Ovary (tissue), 9 donors: Measurements from ENCODE around the gene MORN1. TPM values are rescaled to one million over a fixed set of nuclear protein-coding genes. Genes with fewer than 3 reads are reported as not detected.
"Not testable (repeated sequence)": the region's sequence is repeated elsewhere in the genome, so short reads cannot be mapped to it uniquely, and the experiment has no call there.

ENCODE experiments used
- DNase-seq, 5 donors: peaks; one replicate each; pipeline ENCODE4 v3.0.0-alpha.2; 2019 to 2020
- H3K27ac ChIP-seq, 2 donors: fragments of 200-600 bp; one replicate each; pipeline versions ENCODE4 v1.5.1 to v1.8.0; 2019 to 2022
- H3K27me3 ChIP-seq: fragments of 200-600 bp; one replicate; pipeline ENCODE4 v1.8.0; 2022
- H3K36me3 ChIP-seq: fragments of 200-600 bp; sonication (generic); one replicate; pipeline ENCODE4 v1.5.1; 2019
- H3K4me1 ChIP-seq: one replicate; pipeline ENCODE4 v1.8.1; 2013; ENCODE audit warnings: mild to moderate bottlenecking, moderate library complexity; ENCODE audit not compliant: insufficient read depth
- H3K4me3 ChIP-seq: fragments of 200-600 bp; sonication (generic); one replicate; pipeline ENCODE4 v1.5.1; 2017
- H3K9me3 ChIP-seq, 2 donors: fragments of 200-600 bp in 1 of 2; sonication (generic) in 1 of 2; one replicate each; pipeline versions ENCODE4 v1.5.1 to v1.8.1; 2013 to 2019; ENCODE audit warnings: mild to moderate bottlenecking in 1 of 2, moderate library complexity in 1 of 2
- CTCF ChIP-seq, 3 donors: fragments of 450-650 bp in 2 of 3; fragments of 200-600 bp in 1 of 3; IDR thresholded peaks; one replicate each; pipeline versions ENCODE4 v1.5.1 to v1.8.0; 2016 to 2022; ENCODE audit warnings: antibody characterized with exemption in 3 of 3, mild to moderate bottlenecking in 1 of 3
- EP300 ChIP-seq: sonication (generic); formaldehyde crosslinking; IDR thresholded peaks from one replicate; pipeline ENCODE4 v1.6.1; 2017; ENCODE audit warnings: antibody characterized with exemption
- POLR2A ChIP-seq: fragments of 450-650 bp; IDR thresholded peaks from one replicate; pipeline ENCODE4 v1.6.1; 2017; ENCODE audit warnings: antibody characterized with exemption, mild to moderate bottlenecking, moderate library complexity
- WGBS, 3 donors: extraction: QIAGEN DNeasy Blood & Tissue Kit in 1 of 3; methylation state at CpG; one replicate each; pipeline versions ENCODE4 v1.1.5 to v1.1.7; 2013 to 2017; 5-methylcytosine and 5-hydroxymethylcytosine counted together
- intact Hi-C, 4 donors: fragments of 100-400 bp; cut with DNase I; formaldehyde crosslinking; loops; one replicate each; pipeline versions ENCODE4 v1.11.0 to v1.15.1; 2022 to 2023
- polyA plus RNA-seq, 2 donors: library from polyadenylated mRNA; stranded (reverse); fragments of 200-250 nt in 1 of 2; fragments of 350-450 nt in 1 of 2; fragmentation: Illumina TruSeq in 1 of 2; extraction: RNeasy Lipid Tissue Mini Kit (QIAGEN cat#74804) in 1 of 2; gene quantifications; one replicate each; pipeline ENCODE4 v1.2.3, GENCODE V29; 2013 to 2014
- total RNA-seq, 7 donors: library from RNA; depleted of rRNA in 2 of 7; stranded (reverse); fragments of >200 nt in 2 of 7; fragmentation: NEBNext Ultra II Directional in 3 of 7; extraction: Animal tissue kit (Norgen Biotek cat#: 25700) in 3 of 7; gene quantifications; one replicate each; pipeline versions ENCODE4 v1.1.0 to v1.2.4, GENCODE V29; 2016 to 2023
- donor health status: DM: no; HTN: no; CAD: no; lungs with moderate emphysema.
- donor health status: DM: no; HTN: no; CAD: no.
- donor health status: Bipolar disorder and iron deficiency.
- donor health status: DM: yes; HTN: yes; CAD: no.
- donor health status: DM: no; HTN: no; CAD: no.
- donor health status: DM: yes; HTN: yes; CAD: no.

MORN1 gene
- total and polyA plus RNA-seq, 9 donors = 1.7 to 24.2 (median 17.7) TPM

GRCh38 chr1:2296614-2297013 is 94.7 kb downstream of the MORN1 start:
- 60 to 76% (median 75%) methylated on average over 18 of the region's 18 CpGs for WGBS, 3 donors
- Histone ChIP-seq H3K27ac (no peak overlapping the region), H3K36me3 (no peaks in the 10 kb centered on the region), H3K9me3 (no peaks in the 10 kb centered on the region), H3K4me1 (peaks cover 27% of the 10 kb centered on the region), H3K27me3 (no peaks in the 10 kb centered on the region), H3K4me3 (no peak overlapping the region)
- DNase-seq = no peak
- TF ChIP-seq EP300 (no peak), POLR2A (no peak), CTCF (IDR thresholded peaks at IDR 0.05) (no peak)
- intact Hi-C loops = loop anchor here in 1 of 4 donors (5.0 kb wide), 1 partner anchor 59 kb away; no protein-coding TSS in a partner anchor

- H3K9me3 ChIP-seq, H3K4me3 ChIP-seq, H3K27ac ChIP-seq, H3K36me3 ChIP-seq, H3K27me3 ChIP-seq, DNase-seq: not testable (repeated sequence)
- H3K4me1 ChIP-seq = peaks cover 30% of the 10 kb centered on the region
- intact Hi-C loops = loop anchor here in 1 of 4 donors (5.0 kb wide), 1 partner anchor 59 kb away; no protein-coding TSS in a partner anchor
- WGBS, 3 donors = 78 to 86% (median 81%) methylated on average over 9 of the region's 9 CpGs
Measured at GRCh38 chr1:2296211-2296610, 95.1 kb downstream of the MORN1 start.

- WGBS, 3 donors = 88 to 94% (median 91%) methylated on average over 13 of the region's 13 CpGs
- TF ChIP-seq EP300 (no peak), CTCF (IDR thresholded peaks at IDR 0.05) (no peak), POLR2A (no peak)
Measured at GRCh38 chr1:2295526-2295925, 95.8 kb downstream of the MORN1 start.

GRCh38 chr1:2294725-2295078 is 96.7 kb downstream of the MORN1 start:
- intact Hi-C loops = loop anchor here in 1 of 4 donors (5.0 kb wide), 1 partner anchor 57 kb away; no protein-coding TSS in a partner anchor
- Histone ChIP-seq H3K36me3 (no peaks in the 10 kb centered on the region), H3K27ac (no peak overlapping the region), H3K4me1 (peaks cover 28% of the 10 kb centered on the region), H3K27me3 (no peaks in the 10 kb centered on the region), H3K9me3 (no peaks in the 10 kb centered on the region), H3K4me3 (no peak overlapping the region)
- WGBS, 3 donors = 84 to 93% (median 91%) methylated on average over 5 of the region's 5 CpGs
- TF ChIP-seq POLR2A (no peak), EP300 (no peak), CTCF (IDR thresholded peaks at IDR 0.05) (no peak)
- no peak for DNase-seq

More at GRCh38 chr1:2295526-2295925, 95.8 kb downstream of the MORN1 start:
- no peaks in the 10 kb centered on the region for H3K36me3 ChIP-seq
- intact Hi-C loops = loop anchor here in 1 of 4 donors (5.0 kb wide), 1 partner anchor 58 kb away; no protein-coding TSS in a partner anchor
- H3K27ac ChIP-seq = no peak overlapping the region
- H3K9me3 ChIP-seq = no peaks in the 10 kb centered on the region
- DNase-seq = no peak
- peaks cover 29% of the 10 kb centered on the region for H3K4me1 ChIP-seq
- H3K4me3 ChIP-seq = no peak overlapping the region
- no peaks in the 10 kb centered on the region for H3K27me3 ChIP-seq

GRCh38 chr1:2294033-2294724 is 97.2 kb downstream of the MORN1 start:
- Histone ChIP-seq H3K9me3 (no peaks in the 10 kb centered on the region), H3K27me3 (no peaks in the 10 kb centered on the region), H3K4me1 (peaks cover 31% of the 10 kb centered on the region), H3K27ac (no peak overlapping the region), H3K4me3 (no peak overlapping the region), H3K36me3 (no peaks in the 10 kb centered on the region)
- no peak for DNase-seq
- intact Hi-C loops = no loop called here
- 70 to 74% (median 73%) methylated on average over 23 of the region's 23 CpGs for WGBS, 3 donors
- TF ChIP-seq EP300 = no peak
- no peak for TF ChIP-seq POLR2A
- no peak for TF ChIP-seq CTCF (IDR thresholded peaks at IDR 0.05)
